Renal pelvis (tissue), 4 donors: Measurements from ENCODE around the gene SPRED1. TPM values are rescaled to one million over a fixed set of nuclear protein-coding genes. Genes with fewer than 3 reads are reported as not detected.

Experiments used
- DNase-seq: peaks from one replicate; pipeline ENCODE4 v3.0.0-alpha.2; 2013
- polyA plus RNA-seq, 3 donors: library from polyadenylated mRNA; unstranded; fragments of 120-200 nt; gene quantifications; one replicate each; pipeline ENCODE4 v1.2.1, GENCODE V29; 2013; ENCODE audit not compliant: insufficient read length in 3 of 3

The SPRED1 gene
- polyA plus RNA-seq, 3 donors = 28.6 to 29.5 (median 28.9) TPM

DNA sequence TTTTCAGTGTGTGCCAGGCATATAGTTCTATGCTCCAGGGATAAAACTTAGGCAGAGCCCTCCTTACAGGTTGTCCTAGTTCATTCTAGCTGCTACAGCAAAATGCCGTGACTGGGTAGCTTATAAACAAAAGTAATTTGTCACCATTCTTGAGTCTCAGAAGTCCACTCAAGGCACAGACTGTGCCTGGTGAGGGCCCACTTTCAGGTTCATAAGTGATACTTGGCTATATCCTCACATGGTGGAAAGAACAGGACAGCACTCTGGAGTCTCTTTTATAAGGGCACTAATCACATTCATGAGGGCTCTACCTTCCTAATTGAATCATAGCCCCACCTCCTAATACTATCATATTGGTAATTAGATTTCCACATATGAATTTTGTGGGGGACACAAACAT, 80.1 kb downstream of the SPRED1 start:
- no peak for DNase-seq

DNA sequence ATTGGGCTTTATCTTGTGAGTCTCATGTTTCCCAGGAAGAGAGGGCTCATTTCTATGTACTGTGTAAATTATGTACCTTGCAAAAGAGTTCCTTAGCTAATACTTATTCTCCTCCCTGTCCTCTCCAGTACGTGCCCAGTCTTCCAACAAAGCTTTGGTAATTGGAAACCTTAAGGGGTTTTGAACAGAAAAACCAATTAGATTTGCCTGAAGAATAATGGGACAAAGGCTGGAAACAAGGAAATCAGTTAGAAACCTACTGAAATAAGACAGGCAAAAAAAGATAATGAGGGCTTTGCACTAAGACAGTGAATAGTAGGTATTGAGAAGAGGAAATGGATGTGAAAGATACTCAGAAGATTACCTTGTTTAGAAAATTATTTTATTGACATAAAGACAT, 82.5 kb downstream of the SPRED1 start:
- no peak for DNase-seq

DNA sequence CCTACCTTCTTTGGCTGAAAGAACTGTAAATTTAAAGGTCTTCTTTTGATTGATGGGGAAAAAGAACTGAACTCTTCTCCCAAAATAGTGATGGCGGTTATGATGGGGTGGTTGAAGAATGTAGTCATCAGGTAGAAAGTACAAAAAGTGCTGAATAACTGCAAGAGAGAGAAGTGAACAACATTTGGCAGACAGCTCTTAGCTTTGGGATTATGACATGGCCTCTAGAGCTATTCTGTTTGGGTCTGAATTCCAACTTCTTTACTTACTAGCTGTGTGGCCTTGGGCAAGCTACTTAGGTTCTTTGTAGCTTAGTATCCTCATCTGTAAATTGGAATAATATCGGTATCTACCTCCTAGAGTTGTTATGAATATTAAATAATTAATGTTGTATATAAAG, 91.7 kb downstream of the SPRED1 start:
- no peak for DNase-seq

DNA sequence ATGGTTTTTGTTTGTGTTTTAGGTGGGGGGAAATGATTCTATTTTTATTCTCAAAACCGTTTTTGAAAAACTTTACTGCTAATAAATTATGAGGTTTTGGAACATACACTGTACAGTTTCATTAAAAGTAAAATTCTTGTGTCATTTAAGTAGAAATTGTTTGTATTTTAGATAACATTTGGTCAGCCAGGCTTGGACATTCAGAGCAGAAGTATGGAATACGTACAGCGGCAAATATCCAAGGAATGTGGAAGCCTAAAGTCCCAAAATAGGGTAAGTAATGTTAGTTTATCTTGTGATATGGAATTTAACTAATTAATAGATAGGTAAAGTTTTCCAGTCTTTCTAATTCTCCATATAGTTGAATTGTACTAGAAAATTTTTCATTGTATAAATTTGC, 96.6 kb downstream of the SPRED1 start:
- no peak for DNase-seq

DNA sequence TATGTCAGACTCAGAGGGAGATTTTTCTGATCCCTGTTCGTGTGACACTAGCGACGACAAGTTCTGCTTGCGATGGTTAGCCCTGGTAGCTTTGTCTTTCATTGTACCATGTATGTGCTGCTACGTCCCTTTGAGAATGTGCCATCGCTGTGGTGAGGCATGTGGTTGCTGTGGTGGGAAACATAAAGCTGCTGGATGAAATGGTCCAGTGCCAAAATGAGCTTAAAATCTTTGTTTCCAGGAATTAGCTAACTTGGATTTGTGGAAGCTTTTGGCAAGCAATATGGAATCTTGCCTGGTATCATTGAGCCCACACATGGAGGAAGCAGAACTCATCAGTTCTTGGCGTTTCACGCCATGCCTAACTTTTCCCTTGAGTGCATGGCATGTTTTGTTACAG, 98.8 kb downstream of the SPRED1 start:
- DNase-seq = no peak

DNA sequence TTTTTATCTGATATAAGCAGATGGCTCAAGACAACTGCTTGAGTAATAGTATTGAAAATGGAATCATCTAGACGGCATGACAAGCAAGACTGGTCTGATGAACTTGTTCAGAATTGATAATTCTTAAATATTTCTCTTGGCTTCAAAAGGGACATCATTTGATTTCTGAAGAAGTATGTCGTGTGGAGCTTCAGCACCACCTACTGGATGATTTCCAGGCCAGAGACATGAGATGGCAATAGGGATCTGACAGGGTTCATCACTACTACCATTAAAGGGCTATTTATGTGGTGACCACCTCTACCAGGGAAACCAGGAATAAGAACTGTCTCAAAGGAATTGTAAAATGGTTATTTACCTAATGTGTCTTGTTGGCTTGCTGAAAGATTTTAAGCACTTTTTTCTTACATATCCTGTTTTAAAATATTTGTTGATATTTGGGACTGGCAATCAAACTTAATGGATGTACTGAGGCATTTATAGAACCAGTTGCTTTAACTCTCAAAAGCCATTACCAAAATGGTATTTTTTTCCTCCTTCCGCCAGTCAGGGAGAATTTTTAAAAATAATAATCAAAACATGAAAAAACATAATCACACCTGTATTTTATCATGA, 101.8 kb downstream of the SPRED1 start:
- DNase-seq = peak; percentile 43

DNA sequence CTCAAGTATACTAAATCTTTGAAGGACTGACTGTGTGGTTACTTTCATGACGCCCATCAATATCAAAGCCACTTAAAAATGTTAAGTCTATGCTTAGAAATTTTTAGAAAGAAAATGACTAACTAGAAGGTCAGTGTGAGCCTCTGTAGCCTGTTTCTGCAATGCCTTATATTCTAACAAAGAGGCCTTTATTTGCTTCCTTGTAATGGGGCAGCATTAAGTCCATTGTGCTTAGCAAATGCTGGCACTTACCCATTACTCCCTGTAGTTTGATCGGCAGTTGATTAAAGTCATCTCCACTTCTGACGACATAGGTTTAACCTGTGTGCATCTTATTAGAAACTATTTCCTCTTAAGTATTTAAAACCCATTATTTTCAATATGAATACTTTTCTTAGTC, 109.7 kb downstream of the SPRED1 start:
- DNase-seq = no peak

DNA sequence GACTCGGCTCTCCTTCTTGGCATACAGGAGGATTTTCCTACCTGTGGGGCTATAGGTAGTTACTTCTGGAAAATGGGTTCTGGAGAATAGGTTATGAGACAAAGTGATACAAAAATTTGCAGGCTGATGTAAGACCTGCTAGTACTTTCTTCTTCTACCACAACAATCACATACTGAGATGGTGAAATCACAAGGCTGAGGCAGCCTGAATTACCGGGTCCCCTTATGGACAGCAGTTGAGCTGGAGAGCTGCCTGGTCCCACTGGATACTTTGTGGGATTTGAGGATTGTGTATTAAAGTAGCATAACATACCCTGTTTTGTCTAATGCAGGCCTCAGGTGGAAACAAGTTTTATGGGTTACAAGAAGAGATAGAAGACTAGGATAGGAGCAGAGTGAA, 114.8 kb downstream of the SPRED1 start:
- DNase-seq = no peak

DNA sequence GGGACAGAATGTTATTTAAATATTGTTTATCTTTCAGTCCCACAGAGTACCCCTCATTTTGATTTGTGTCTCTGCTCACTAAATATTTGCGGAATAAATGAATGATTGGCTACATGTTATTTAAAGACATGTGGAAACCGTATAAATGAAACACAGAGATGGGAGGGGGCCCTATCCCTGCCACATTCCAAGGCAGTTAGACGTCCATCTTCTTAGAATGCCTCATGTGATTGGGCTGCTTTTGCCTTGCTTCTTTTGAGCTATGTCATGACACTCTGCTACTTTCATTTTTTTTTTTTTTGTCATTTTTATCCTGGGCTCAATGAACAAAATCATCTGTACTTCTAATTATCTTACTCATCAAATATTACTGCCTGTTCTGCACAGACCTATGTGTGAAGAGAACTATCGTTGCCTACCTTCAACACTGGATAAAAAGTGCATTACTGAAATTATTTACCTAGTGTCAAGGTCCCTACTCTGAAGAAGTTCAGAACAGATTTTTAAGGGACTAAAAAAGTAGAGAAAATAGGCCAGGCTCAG, 117.4 kb downstream of the SPRED1 start:
- DNase-seq = no peak

DNA sequence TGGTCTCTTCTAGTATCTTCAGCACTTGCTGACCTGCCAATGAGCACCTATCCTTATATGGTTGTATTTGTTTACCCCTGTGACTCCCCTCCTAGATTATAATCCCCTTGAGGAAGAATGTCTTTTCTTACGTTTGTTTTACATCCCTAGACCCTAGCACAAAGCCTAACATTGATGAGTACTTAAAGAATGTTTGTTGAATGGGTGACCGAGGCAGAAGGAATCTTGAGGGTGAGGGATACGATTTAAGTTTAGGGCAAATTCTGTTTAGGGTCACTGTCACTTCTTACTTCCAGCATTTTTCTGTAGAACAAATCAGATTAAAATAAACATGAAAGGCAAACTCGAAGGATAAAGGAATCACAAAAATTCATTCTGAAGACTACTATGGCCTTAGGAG, 120.4 kb downstream of the SPRED1 start:
- no peak for DNase-seq

DNA sequence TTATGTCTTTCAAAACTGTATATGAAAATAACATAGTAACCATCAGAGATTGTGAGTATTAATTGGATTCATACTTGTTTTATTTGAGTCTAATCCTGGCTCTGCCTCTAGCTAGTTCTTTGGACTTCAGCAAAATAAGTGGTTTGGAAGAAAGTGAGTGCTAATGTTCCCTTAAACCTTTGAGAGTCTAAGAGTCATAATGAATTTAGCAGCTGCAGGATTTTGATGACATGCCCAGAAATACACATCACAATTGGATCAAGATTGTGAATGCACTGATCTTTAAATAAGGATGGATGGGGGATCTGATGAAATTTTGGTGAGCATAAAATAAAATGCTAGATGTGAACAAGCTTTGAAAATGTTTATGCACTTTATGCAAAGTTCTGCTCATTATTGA, 121.4 kb downstream of the SPRED1 start:
- no peak for DNase-seq

DNA sequence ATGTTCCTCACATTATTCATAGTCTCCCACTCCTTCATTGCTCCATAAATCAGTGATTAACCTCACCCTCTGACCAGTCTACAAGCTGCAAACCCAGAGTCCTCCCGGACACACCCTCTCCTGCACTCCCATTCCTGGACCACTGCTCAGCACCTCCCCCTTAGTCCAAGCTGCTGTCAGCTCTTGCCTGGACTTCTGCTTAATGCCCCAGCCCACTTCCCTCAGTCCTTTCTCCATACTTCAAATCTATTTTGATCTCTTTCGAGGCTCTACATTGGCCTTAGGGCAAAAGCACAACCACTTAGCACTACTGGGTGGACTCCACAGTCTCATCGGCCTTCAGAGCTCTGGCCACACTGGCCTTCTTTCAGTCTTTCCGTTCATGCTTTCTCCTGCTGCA, 121.9 kb downstream of the SPRED1 start:
- DNase-seq = no peak

DNA sequence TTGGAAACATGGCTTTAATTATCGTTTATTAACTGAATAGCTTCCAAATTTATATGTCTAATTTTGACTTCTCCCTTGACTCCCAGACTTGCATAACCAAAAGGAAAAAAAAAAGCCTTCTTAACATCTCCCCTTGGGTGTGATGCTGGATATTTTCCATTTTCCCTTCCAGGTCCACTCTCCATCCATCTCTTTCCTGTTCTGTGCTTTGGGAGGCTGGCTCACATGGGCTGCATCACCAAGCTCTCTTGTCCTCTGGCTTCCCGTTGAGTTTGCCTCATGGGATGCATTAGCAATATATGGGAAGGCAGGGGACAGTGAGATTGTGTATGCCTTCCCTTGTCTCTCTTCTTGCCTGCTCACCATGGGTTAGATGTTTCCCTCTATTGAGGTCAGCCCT, 123.4 kb downstream of the SPRED1 start:
- DNase-seq = no peak

DNA sequence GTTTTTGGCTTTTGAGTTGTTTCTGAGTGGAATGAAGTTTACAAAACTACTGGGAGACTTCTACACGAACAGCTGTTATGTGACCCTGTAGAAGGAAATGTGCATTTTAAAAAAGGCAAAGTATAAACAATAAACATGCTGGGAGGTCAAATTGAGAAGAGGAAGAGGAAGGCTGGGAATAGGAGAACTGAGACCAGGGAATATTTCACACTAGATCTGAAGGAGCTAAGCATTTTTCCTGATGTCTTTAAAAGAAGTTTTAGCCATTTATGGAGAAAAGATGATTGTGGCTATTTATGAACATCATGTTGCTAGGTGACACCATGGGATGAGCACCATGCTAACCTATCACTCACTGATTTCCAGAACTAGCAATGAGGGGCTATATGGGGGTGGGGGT, 125.0 kb downstream of the SPRED1 start:
- DNase-seq = peak; percentile 16

DNA sequence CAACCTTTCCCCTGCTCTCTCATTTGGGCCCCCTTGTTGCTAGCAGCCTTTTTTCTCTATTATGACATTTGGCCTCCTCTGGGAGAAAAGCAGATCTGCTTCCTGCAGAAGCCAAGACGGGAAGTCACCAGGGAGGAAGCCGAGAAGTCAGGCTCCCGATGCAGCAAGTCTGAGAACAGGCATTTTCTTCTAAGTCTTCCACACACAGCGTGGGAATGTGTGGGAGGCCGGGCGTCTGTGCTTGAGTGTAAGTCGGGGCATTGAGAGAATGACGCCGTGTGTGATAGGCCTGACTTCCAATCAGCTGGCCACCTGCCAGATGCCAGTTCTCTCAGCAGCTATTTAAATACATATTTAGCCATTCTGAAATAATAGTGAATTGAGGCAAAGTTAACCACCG, 125.5 kb downstream of the SPRED1 start:
- peak; percentile 31 for DNase-seq

DNA sequence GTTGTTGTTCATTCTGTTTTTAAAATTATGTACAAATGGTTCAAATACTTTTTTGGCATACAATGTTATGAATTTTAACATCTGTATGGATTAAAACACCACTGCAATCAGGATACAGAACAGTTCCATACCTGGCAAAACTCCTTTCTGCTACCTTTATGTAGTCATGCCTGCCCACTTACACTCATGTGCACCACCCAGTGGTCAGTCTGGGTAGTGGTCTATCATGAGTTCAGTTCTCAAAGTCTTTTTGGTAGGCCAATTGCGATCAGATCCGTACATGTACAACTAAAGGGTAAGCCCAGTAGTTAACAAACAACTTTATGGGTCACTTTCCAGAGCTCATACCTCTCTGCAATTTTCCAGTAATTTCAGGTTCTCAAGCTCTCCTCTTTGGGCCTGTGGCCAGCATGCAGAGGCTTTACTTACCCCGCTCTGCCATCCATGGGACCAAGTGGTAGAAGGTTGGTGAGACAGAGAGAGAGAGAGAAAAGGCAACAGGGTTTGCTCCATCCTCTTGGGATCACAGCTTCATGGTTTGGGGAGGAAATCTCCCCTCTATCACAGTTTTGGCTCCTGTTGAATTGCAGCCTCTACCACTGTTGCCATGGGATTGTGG, 137.4 kb downstream of the SPRED1 start:
- peak; percentile 46 for DNase-seq

DNA sequence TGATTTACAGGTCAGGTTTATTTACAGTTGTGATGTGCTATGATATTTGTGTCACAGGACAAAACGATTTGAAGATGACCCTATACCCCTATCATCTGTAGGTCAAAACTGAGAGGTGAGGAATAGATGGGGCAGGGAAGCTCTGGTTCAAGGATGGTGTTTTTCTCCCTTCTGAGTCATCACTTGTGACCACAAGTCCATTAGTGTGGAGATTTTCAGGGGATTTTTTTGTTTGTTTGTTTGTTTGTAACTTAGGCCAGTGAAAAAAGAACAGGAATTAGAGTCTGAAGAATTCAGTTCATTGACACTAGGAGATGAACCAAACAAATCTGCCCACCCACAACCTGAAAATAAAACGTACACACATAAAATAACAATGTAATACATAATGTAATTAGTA, 138.6 kb downstream of the SPRED1 start:
- no peak for DNase-seq

DNA sequence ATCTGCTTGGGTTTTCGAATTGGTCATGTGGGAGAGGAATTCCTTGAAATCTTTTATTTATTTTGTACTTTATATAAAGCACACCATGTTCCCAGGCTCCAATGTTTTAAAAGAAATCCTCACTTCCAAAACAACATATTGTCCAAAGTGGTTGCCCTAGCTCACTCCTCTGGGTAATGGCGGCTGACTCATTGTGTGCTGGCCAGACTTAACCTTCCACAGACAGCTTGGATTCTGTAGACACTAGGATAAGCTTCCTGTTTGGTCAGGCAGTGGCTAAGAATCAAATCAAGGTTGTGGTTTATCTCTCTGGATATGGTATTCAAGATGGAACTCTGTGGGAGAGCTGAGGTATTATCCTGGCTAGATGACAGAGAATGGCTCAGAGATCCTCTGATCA, 145.5 kb downstream of the SPRED1 start:
- DNase-seq = no peak

DNA sequence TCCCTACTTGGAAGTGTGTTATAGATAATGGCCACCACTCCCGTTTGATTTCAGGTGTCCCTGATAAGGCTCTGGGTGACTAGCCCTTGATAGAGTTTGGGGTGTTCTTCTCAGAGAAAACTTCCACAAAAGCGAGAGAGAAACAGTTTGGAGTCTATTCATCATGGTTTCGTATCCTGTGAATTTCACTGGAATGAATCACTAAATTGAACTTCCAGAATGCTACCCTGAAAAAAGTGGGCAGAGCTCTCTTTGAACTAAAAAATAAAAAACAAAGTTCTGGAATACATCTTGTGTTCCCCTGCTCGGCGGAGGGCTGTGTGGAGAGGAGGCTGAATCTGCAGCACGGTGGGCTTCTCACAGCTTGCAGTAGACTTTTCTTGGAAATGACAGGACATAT, 148.5 kb downstream of the SPRED1 start:
- no peak for DNase-seq

DNA sequence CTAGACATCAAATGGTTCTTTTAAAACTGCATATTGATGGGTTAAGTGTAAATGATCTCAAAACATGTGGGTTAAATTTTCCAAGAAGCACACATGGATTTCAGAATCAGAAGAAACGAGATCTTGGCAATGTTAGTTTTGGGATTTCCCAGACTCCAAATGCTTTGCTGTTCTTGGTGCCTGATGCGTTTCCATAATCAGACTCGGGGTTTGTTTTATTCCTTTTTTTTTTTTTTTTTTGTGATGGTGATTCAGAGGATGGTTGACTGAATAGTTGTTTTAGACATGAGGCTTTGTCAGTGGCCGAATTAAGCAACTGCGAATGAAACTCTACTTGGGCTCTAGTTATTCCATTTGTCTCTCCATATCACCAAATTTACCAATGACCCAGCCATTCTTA, 149.1 kb downstream of the SPRED1 start:
- DNase-seq = no peak

DNA sequence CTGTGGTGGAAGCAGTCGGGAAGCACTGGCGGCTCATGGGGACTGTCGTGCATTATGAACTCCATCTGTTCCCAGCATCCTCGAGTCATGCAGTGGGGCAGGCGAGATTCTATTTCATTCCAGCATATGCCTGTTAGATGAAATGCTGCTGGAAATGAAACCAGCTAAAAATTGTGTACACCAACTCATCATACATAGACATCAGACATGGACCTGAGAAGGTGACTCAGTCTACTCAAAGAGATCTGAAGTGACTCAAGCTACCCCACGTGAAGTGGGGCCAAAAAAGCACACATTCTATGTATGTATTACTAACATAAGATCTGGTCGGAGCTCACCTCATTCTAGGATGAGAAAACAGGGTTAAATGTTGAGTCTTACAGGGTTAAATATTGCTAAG, 153.8 kb downstream of the SPRED1 start:
- DNase-seq = no peak
